ENCODE measurements around the gene LYPD6B. TPM values are rescaled to one million over a fixed set of nuclear protein-coding genes. Genes with fewer than 3 reads are reported as not detected.

The LYPD6B gene
- total RNA-seq, 1 experiment from 2014 or later = 6.1 TPM

DNA sequence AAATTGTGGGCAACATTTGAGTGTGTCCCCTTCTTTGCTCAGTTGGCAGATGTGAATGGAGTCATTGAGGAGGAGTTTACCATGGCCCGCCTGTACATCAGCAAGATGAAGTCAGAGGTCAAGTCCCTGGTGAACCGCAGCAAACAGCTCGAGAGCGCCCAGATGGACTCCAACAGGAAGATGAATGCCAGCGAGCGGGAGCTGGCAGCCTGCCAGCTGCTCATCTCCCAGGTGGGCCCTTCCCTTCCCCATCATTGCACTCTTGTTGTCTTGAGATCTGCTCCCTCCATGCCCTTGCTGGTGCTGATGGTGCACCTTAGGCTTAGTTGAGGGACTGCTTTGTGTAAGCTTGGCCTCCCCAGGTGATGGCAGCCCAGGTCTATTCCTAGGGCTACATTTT is 47.5 kb upstream of the LYPD6B start:
- ChIA-PET RAD21 (ENCODE audit: low non-redundant PET in 1 of 2, low total read pairs in 2 of 2, uncharacterized antibody in 2 of 2, unreplicated experiment in 2 of 2) (no interaction called here), CTCF (no interaction called here), POLR2A (no interaction called here)
- BruUV-seq (replicated peaks) = no TSS peak
- intact Hi-C loops (cut with micrococcal nuclease) = loop anchor here (1.0 to 5.0 kb wide), 4 partner anchors 64 to 1054 kb away; no protein-coding TSS in a partner anchor
- Histone ChIP-seq H3K4me3 (replicated peaks in 1 of 2; ENCODE audit: low read depth in 1 of 2, low read length in 2 of 2) (no peak overlapping the region), H3K9ac (ENCODE audit: low read length) (no peak overlapping the region), H3K4me1 (ENCODE audit: control insufficient read depth in 1 of 2, insufficient read depth in 2 of 2, low read length in 2 of 2) (no peaks in the 10 kb centered on the region), H2AFZ (ENCODE audit: low read depth, low read length, poor library complexity, severe bottlenecking) (no peak overlapping the region), H3K36me3 (ENCODE audit: control insufficient read depth in 1 of 2, insufficient read depth in 2 of 2, low read length in 2 of 2) (no peaks in the 10 kb centered on the region), H3K9me2 (ENCODE audit: insufficient read depth) (no peaks in the 10 kb centered on the region), H3K9me3 (ENCODE audit: control insufficient read depth in 1 of 2, insufficient read depth in 1 of 2, low read depth in 1 of 2, low read length in 2 of 2) (no peaks in the 10 kb centered on the region), H3K27ac (ENCODE audit: low read depth, low read length) (no peak overlapping the region), H3K4me2 (ENCODE audit: low read length) (no peak overlapping the region), H3K79me2 (ENCODE audit: insufficient read depth, low read length) (no peaks in the 10 kb centered on the region), H4K20me1 (ENCODE audit: insufficient read depth) (no peaks in the 10 kb centered on the region), H3K27me3 (ENCODE audit: insufficient read depth, low read length) (no peaks in the 10 kb centered on the region)
- ATAC-seq (no peak), DNase-seq (ENCODE audit: low read depth, low spot score) (no peak)
- TF ChIP-seq FOSL1 (IDR thresholded peaks at IDR 0.05; ENCODE audit: low read depth) = no peak
- no peak for TF ChIP-seq SP1 (IDR thresholded peaks at IDR 0.05; ENCODE audit: low read depth)
- TF ChIP-seq, protein P1, sequence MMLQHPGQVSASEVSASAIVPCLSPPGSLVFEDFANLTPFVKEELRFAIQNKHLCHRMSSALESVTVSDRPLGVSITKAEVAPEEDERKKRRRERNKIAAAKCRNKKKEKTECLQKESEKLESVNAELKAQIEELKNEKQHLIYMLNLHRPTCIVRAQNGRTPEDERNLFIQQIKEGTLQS (IDR thresholded peaks at IDR 0.05) = no peak
- TF ChIP-seq POLR2AphosphoS5 (IDR thresholded peaks at IDR 0.05; ENCODE audit: low read depth, low read length) = no peak

DNA sequence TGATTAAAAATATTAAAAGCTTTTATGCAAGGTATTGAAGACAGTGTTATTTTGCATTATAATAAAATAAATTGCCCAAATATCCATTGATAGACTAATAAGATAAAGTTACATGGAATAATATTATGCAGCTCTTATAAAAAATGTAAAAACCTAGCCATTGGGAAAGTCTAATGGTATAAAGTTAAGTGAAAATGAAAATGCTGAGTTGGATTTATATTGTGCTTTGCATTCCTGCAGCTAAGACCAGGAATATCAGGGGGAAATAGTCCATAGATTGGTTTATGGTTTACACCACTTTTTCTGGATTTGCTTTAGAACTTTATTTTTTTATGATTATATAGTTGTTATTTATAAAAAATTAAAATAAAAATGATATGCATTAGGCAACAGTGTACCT is 46.1 kb upstream of the LYPD6B start:
- intact Hi-C loops (cut with micrococcal nuclease) = loop anchor here (5.0 kb wide), 2 partner anchors 65 to 485 kb away; no protein-coding TSS in a partner anchor
- CTCF ChIA-PET = interaction anchor here (0.6 kb wide), 1 partner anchor 347 kb away, joined by 3 read pairs; no protein-coding TSS in a partner anchor
- RAD21 ChIA-PET (ENCODE audit: low non-redundant PET in 1 of 2, low total read pairs in 2 of 2, uncharacterized antibody in 2 of 2, unreplicated experiment in 2 of 2) = no interaction called here

More for the DNA sequence above, 46.1 kb upstream of the LYPD6B start:
- no peaks in the 10 kb centered on the region for H3K79me2 ChIP-seq (ENCODE audit: insufficient read depth, low read length)
- no peak overlapping the region for H3K4me2 ChIP-seq (ENCODE audit: low read length)
- H3K4me3 ChIP-seq (replicated peaks in 1 of 2; ENCODE audit: low read depth in 1 of 2, low read length in 2 of 2) = no peak overlapping the region
- no peak overlapping the region for H3K9ac ChIP-seq (ENCODE audit: low read length)
- no peaks in the 10 kb centered on the region for H4K20me1 ChIP-seq (ENCODE audit: insufficient read depth)
- TF ChIP-seq ZFX (IDR thresholded peaks at IDR 0.05) (no peak), SP1 (IDR thresholded peaks at IDR 0.05; ENCODE audit: low read depth) (no peak), TCF7L2 (IDR thresholded peaks at IDR 0.05; ENCODE audit: borderline replicate concordance, extremely low read depth, insufficient read depth, insufficient read length) (no peak), RAD21 (IDR thresholded peaks at IDR 0.05; ENCODE audit: low read depth) (no peak)
- no peak for DNase-seq (ENCODE audit: low read depth, low spot score)
- H3K36me3 ChIP-seq (ENCODE audit: control insufficient read depth in 1 of 2, insufficient read depth in 2 of 2, low read length in 2 of 2) = no peaks in the 10 kb centered on the region
- no peaks in the 10 kb centered on the region for H3K27me3 ChIP-seq (ENCODE audit: insufficient read depth, low read length)
- no peaks in the 10 kb centered on the region for H3K9me3 ChIP-seq (ENCODE audit: control insufficient read depth in 1 of 2, insufficient read depth in 1 of 2, low read depth in 1 of 2, low read length in 2 of 2)
- BruUV-seq (replicated peaks) = no TSS peak
- H3K9me2 ChIP-seq (ENCODE audit: insufficient read depth) = no peaks in the 10 kb centered on the region
- H3K27ac ChIP-seq (ENCODE audit: low read depth, low read length) = no peak overlapping the region
- POLR2A ChIA-PET = no interaction called here
- no peak for ATAC-seq
- no peak overlapping the region for H2AFZ ChIP-seq (ENCODE audit: low read depth, low read length, poor library complexity, severe bottlenecking)
- H3K4me1 ChIP-seq (ENCODE audit: control insufficient read depth in 1 of 2, insufficient read depth in 2 of 2, low read length in 2 of 2) = no peaks in the 10 kb centered on the region
